ENCODE results near the gene LAMP5. TPM values are rescaled to one million over a fixed set of nuclear protein-coding genes. Genes with fewer than 3 reads are reported as not detected.

The LAMP5 gene
- polyA plus RNA-seq, 1 donor from 2014 or later = 0.43 TPM

GRCh38 chr20:9577397-9577796 is 63.0 kb downstream of the LAMP5 start:
- no peaks in the 10 kb centered on the region for H3K79me2 ChIP-seq (replicated peaks; ENCODE audit: insufficient read depth, low read length)
- H2AFZ ChIP-seq (ENCODE audit: low read depth, low read length) = no peak overlapping the region
- TF ChIP-seq POLR2AphosphoS5 (IDR thresholded peaks at IDR 0.05) (no peak), RAD21 (conservative IDR thresholded peaks at IDR 0.05) (no peak), MXI1 (conservative IDR thresholded peaks at IDR 0.05; ENCODE audit: poor library complexity, severe bottlenecking) (no peak), REST (IDR thresholded peaks at IDR 0.05; ENCODE audit: borderline replicate concordance) (no peak), TAF1 (IDR thresholded peaks at IDR 0.05; ENCODE audit: low read depth) (no peak), SMC3 (conservative IDR thresholded peaks at IDR 0.05; ENCODE audit: poor library complexity) (no peak), EZH2 (IDR thresholded peaks at IDR 0.05; ENCODE audit: borderline replicate concordance, insufficient read depth, low read length, poor library complexity, severe bottlenecking) (no peak), EP300 (conservative IDR thresholded peaks at IDR 0.05; ENCODE audit: poor library complexity, severe bottlenecking) (no peak)
- TF ChIP-seq, protein P1, sequence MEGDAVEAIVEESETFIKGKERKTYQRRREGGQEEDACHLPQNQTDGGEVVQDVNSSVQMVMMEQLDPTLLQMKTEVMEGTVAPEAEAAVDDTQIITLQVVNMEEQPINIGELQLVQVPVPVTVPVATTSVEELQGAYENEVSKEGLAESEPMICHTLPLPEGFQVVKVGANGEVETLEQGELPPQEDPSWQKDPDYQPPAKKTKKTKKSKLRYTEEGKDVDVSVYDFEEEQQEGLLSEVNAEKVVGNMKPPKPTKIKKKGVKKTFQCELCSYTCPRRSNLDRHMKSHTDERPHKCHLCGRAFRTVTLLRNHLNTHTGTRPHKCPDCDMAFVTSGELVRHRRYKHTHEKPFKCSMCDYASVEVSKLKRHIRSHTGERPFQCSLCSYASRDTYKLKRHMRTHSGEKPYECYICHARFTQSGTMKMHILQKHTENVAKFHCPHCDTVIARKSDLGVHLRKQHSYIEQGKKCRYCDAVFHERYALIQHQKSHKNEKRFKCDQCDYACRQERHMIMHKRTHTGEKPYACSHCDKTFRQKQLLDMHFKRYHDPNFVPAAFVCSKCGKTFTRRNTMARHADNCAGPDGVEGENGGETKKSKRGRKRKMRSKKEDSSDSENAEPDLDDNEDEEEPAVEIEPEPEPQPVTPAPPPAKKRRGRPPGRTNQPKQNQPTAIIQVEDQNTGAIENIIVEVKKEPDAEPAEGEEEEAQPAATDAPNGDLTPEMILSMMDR (IDR thresholded peaks at IDR 0.05; ENCODE audit: poor library complexity, severe bottlenecking) = no peak
- peaks cover 13% of the 10 kb centered on the region for H3K36me3 ChIP-seq (ENCODE audit: insufficient read depth, low read length)
- no peaks in the 10 kb centered on the region for H3K9me3 ChIP-seq (ENCODE audit: low read length)
- no peaks in the 10 kb centered on the region for H3K27me3 ChIP-seq (ENCODE audit: insufficient read depth, low read depth, low read length)
- H3F3A ChIP-seq (ENCODE audit: insufficient read depth, low read length, poor library complexity, severe bottlenecking) = no peaks in the 10 kb centered on the region
- no peak overlapping the region for H3K4me2 ChIP-seq (ENCODE audit: low read length)
- no peaks in the 10 kb centered on the region for H3K9me2 ChIP-seq (ENCODE audit: insufficient read depth, low read length)
- no peak overlapping the region for H3K27ac ChIP-seq (ENCODE audit: low read length)
- H3K9ac ChIP-seq (ENCODE audit: low read length) = no peak overlapping the region
- H3K4me3 ChIP-seq (ENCODE audit: low read length) = no peak overlapping the region
- H4K20me1 ChIP-seq (ENCODE audit: insufficient read depth) = no peaks in the 10 kb centered on the region

GRCh38 chr20:9578594-9578993 is 64.2 kb downstream of the LAMP5 start:
- no peaks in the 10 kb centered on the region for H4K20me1 ChIP-seq (ENCODE audit: insufficient read depth)
- H3K79me2 ChIP-seq (replicated peaks; ENCODE audit: insufficient read depth, low read length) = no peaks in the 10 kb centered on the region
- no peaks in the 10 kb centered on the region for H3K27me3 ChIP-seq (ENCODE audit: insufficient read depth, low read depth, low read length)
- H3K9me3 ChIP-seq (ENCODE audit: low read length) = no peaks in the 10 kb centered on the region
- H3K27ac ChIP-seq (ENCODE audit: low read length) = no peak overlapping the region
- H3K36me3 ChIP-seq (ENCODE audit: insufficient read depth, low read length) = peaks cover 13% of the 10 kb centered on the region
- H3F3A ChIP-seq (ENCODE audit: insufficient read depth, low read length, poor library complexity, severe bottlenecking) = no peaks in the 10 kb centered on the region
- TF ChIP-seq EP300 (conservative IDR thresholded peaks at IDR 0.05; ENCODE audit: poor library complexity, severe bottlenecking) (no peak), SMC3 (conservative IDR thresholded peaks at IDR 0.05; ENCODE audit: poor library complexity) (no peak), REST (IDR thresholded peaks at IDR 0.05; ENCODE audit: borderline replicate concordance) (no peak)
- no peaks in the 10 kb centered on the region for H3K9me2 ChIP-seq (ENCODE audit: insufficient read depth, low read length)
- H3K4me3 ChIP-seq (ENCODE audit: low read length) = no peak overlapping the region
- no peak overlapping the region for H3K9ac ChIP-seq (ENCODE audit: low read length)
- H2AFZ ChIP-seq (ENCODE audit: low read depth, low read length) = no peak overlapping the region
- H3K4me2 ChIP-seq (ENCODE audit: low read length) = no peak overlapping the region
